ENCODE data around the gene MAP2K3. TPM values are rescaled to one million over a fixed set of nuclear protein-coding genes. Genes with fewer than 3 reads are reported as not detected.

MAP2K3 gene
- total RNA-seq, 1 donor from 2014 or later = 74.0 TPM

- no peak for DNase-seq (ENCODE audit: low spot score)
Observed at GRCh38 chr17:21282850-21283249, 1.7 kb upstream of the MAP2K3 start.

- no peak for DNase-seq (ENCODE audit: low spot score)
Observed at GRCh38 chr17:21283482-21284318, 811 bp upstream of the MAP2K3 start.

GRCh38 chr17:21285164-21286065, 904 bp downstream of the MAP2K3 start:
- peak; percentile 13 for DNase-seq (ENCODE audit: low spot score)

- DNase-seq (ENCODE audit: low spot score) = peak; percentile 89
Observed at GRCh38 chr17:21286066-21286770, 1.7 kb downstream of the MAP2K3 start.

- DNase-seq (ENCODE audit: low spot score) = peak; percentile 78
Observed at GRCh38 chr17:21286909-21287702, 2.6 kb downstream of the MAP2K3 start.

- DNase-seq (ENCODE audit: low spot score) = peak; percentile 97
Observed at GRCh38 chr17:21287703-21288449, 3.4 kb downstream of the MAP2K3 start.

GRCh38 chr17:21288571-21289017, 4.1 kb downstream of the MAP2K3 start:
- no peak for DNase-seq (ENCODE audit: low spot score)

- no peak for DNase-seq (ENCODE audit: low spot score)
Observed at GRCh38 chr17:21289175-21289901, 4.8 kb downstream of the MAP2K3 start.

GRCh38 chr17:21289902-21290571, 5.5 kb downstream of the MAP2K3 start:
- peak; percentile 16 for DNase-seq (ENCODE audit: low spot score)

GRCh38 chr17:21291357-21291756, 6.8 kb downstream of the MAP2K3 start:
- DNase-seq (ENCODE audit: low spot score) = no peak

- no peak for DNase-seq (ENCODE audit: low spot score)
Observed at GRCh38 chr17:21291862-21292261, 7.4 kb downstream of the MAP2K3 start.

GRCh38 chr17:21292867-21293830, 8.6 kb downstream of the MAP2K3 start:
- no peak for DNase-seq (ENCODE audit: low spot score)

GRCh38 chr17:21293831-21294210, 9.3 kb downstream of the MAP2K3 start:
- DNase-seq (ENCODE audit: low spot score) = no peak

GRCh38 chr17:21294321-21295035, 10.0 kb downstream of the MAP2K3 start:
- no peak for DNase-seq (ENCODE audit: low spot score)

- DNase-seq (ENCODE audit: low spot score) = no peak
Observed at GRCh38 chr17:21295036-21295952, 10.8 kb downstream of the MAP2K3 start.
